DOHH2 (cell line): ENCODE data around the gene MAP2K3.

Source experiments
- H3F3A ChIP-seq: fragments of 200-600 bp; sonication (generic), shearing (Covaris generic); 2 replicates; pipeline ENCODE4 v1.6.0; 2016; ENCODE audit warnings: antibody characterized with exemption, mild to moderate bottlenecking; ENCODE audit not compliant: control insufficient read depth, insufficient read depth
- H3K27ac ChIP-seq: fragments of 200-600 bp; sonication (generic); 2 replicates; pipeline ENCODE4 v1.5.1; 2014; ENCODE audit warnings: low read depth, mild to moderate bottlenecking, low read length, moderate library complexity
- H3K27me3 ChIP-seq: fragments of 200-600 bp; sonication (generic); 2 replicates; pipeline ENCODE4 v1.6.1; 2014; ENCODE audit warnings: mild to moderate bottlenecking, low read length, mixed read lengths; ENCODE audit not compliant: control insufficient read depth
- H3K36me3 ChIP-seq: fragments of 200-600 bp; sonication (generic); 2 replicates; pipeline ENCODE4 v1.6.1; 2014; ENCODE audit warnings: mild to moderate bottlenecking, low read length, moderate library complexity, mixed read lengths; ENCODE audit not compliant: control insufficient read depth
- H3K4me1 ChIP-seq: fragments of 200-600 bp; sonication (generic); 2 replicates; pipeline ENCODE4 v1.6.1; 2014; ENCODE audit warnings: mild to moderate bottlenecking, low read length, mixed read lengths; ENCODE audit not compliant: control insufficient read depth
- H3K4me2 ChIP-seq: fragments of 200-600 bp; sonication (generic); 2 replicates; pipeline ENCODE4 v1.6.0; 2014; ENCODE audit warnings: mild to moderate bottlenecking, low read length, moderate library complexity
- H3K4me3 ChIP-seq: fragments of 200-600 bp; sonication (generic); 2 replicates; pipeline ENCODE4 v1.5.1; 2014; ENCODE audit warnings: mild to moderate bottlenecking, low read length, mixed read lengths
- H3K79me2 ChIP-seq: fragments of 200-600 bp; sonication (generic); 2 replicates; pipeline ENCODE4 v1.6.1; 2014; ENCODE audit warnings: mild to moderate bottlenecking, low read length, mixed read lengths; ENCODE audit not compliant: control insufficient read depth
- H3K9me2 ChIP-seq: fragments of 200-600 bp; sonication (generic); replicated peaks from 2 replicates; pipeline ENCODE4 v1.6.1; 2014; ENCODE audit warnings: mild to moderate bottlenecking, low read length, mixed read lengths; ENCODE audit not compliant: control insufficient read depth
- H3K9me3 ChIP-seq: fragments of 200-600 bp; sonication (generic); 2 replicates; pipeline ENCODE4 v1.6.1; 2014; ENCODE audit warnings: antibody characterized with exemption, low read length, mixed read lengths; ENCODE audit not compliant: control insufficient read depth, insufficient read depth
- H4K20me1 ChIP-seq: fragments of 200-600 bp; sonication (generic); 2 replicates; pipeline ENCODE4 v1.6.0; 2014; ENCODE audit warnings: low read depth, mild to moderate bottlenecking, antibody characterized with exemption, low read length, moderate library complexity; ENCODE audit not compliant: control insufficient read depth, insufficient read depth
- EZH2phosphoT487 ChIP-seq: fragments of 200-600 bp; sonication (generic); IDR thresholded peaks from 2 replicates; pipeline ENCODE4 v1.6.1; 2017; ENCODE audit warnings: borderline replicate concordance, mild to moderate bottlenecking, antibody characterized with exemption, low read length, moderate library complexity, mixed read lengths
- TF ChIP-seq, protein P1 (sequence below): fragments of 200-600 bp; sonication (generic); IDR thresholded peaks from one replicate; pipeline ENCODE4 v1.5.1; 2014; ENCODE audit warnings: antibody characterized with exemption, mild to moderate bottlenecking, low read depth, low read length; ENCODE audit not compliant: poor library complexity, severe bottlenecking

Gene MAP2K3

DNA sequence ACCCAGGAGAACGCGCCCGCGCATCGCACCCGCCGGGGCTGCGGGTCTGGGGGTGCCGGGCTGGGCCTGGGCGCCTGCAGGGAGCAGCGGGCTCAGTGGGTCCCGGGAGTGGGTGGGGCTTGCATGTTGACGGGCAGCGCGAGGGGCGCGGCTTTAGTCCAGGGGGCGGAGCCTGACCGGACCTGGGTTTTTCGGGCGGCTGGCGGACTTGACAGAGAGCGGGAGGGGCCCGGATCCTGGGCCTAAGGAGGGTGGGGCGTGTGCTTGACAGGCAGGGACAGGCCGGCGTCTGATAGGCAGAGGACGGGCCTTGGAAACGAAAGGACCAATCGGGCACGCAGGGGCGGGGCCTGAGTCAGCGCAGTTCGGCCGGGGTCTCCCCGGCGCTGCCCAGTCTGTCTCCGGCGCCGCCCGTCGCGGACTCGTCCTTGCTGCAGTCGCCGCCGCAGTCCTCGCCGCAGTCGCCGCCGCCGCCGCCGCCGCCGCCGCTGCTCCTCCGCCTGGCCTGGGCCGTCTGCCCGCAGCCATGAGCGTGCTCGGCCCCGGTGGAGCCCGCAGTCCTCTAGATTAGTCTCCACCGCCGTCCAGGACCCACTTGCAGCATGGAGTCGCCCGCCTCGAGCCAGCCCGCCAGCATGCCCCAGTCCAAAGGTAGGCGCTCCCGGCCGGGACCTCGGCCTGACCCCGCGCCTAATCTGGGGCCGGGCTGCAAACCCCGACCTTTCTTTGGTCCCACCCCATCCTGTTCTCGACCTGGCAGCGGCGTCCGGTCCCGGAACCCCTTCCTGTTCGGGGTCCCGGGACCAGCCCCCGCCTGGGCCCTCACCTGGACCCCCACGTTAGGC lies at the start of gene MAP2K3:
TSS of gene MAP2K3 (plus strand) at position 393 of the 845 bp plus-strand sequence. CDS start at position 603, 210 bp downstream.
- Histone ChIP-seq H3K27me3 (no peaks in the 10 kb centered on the region; the same call in 1 of the 2 replicates), H3K9me3 (no peaks in the 10 kb centered on the region), H3K27ac (peak within 1 kb of the TSS; percentile 90), H3K4me1 (peaks cover 50% of the 10 kb centered on the region), H3K79me2 (peaks cover 45% of the 10 kb centered on the region), H3K4me2 (peak within 1 kb of the TSS; percentile 100), H3K36me3 (0 out of 2 replicates have a peak, but pooled peaks cover 4% of the 10 kb centered on the region), H3K9me2 (no peaks in the 10 kb centered on the region), H3K4me3 (peak within 1 kb of the TSS; percentile 92), H4K20me1 (no peaks in the 10 kb centered on the region), H3F3A (peaks cover 20% of the 10 kb centered on the region)
- no peak for TF ChIP-seq EZH2phosphoT487
- TF ChIP-seq, protein P1, sequence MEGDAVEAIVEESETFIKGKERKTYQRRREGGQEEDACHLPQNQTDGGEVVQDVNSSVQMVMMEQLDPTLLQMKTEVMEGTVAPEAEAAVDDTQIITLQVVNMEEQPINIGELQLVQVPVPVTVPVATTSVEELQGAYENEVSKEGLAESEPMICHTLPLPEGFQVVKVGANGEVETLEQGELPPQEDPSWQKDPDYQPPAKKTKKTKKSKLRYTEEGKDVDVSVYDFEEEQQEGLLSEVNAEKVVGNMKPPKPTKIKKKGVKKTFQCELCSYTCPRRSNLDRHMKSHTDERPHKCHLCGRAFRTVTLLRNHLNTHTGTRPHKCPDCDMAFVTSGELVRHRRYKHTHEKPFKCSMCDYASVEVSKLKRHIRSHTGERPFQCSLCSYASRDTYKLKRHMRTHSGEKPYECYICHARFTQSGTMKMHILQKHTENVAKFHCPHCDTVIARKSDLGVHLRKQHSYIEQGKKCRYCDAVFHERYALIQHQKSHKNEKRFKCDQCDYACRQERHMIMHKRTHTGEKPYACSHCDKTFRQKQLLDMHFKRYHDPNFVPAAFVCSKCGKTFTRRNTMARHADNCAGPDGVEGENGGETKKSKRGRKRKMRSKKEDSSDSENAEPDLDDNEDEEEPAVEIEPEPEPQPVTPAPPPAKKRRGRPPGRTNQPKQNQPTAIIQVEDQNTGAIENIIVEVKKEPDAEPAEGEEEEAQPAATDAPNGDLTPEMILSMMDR, result no peak

DNA sequence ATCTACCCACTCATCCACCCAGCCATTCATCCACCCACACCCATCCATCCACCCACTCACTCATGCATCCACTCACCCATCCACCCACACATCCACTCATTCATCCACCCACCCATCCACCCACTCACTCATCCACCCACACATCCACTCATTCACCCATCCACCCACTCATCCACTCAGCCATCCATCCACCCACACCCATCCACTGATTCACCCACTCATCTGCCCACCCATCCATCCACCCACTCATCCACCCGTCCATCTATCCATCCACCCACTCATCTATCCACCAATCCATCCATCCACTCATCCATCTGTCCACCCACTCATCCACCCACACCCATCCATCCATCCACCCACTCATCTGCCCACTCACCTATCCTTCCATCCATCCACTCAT lies 48.6 kb upstream of the MAP2K3 start:
- H4K20me1 ChIP-seq, result no peaks in the 10 kb centered on the region
- no peak for TF ChIP-seq EZH2phosphoT487
- TF ChIP-seq, protein P1, result no peak
- peaks cover 4% of the 10 kb centered on the region; the same call in 1 of the 2 replicates for H3K27me3 ChIP-seq
- H3F3A ChIP-seq, result no peaks in the 10 kb centered on the region
- H3K9me3 ChIP-seq, result no peaks in the 10 kb centered on the region
- no peaks in the 10 kb centered on the region for H3K9me2 ChIP-seq
- H3K79me2 ChIP-seq, result no peaks in the 10 kb centered on the region
- H3K4me2 ChIP-seq, result no peak overlapping the region
- no peaks in the 10 kb centered on the region for H3K4me1 ChIP-seq
- no peak overlapping the region for H3K4me3 ChIP-seq
- no peaks in the 10 kb centered on the region for H3K36me3 ChIP-seq
- no peak overlapping the region for H3K27ac ChIP-seq

DNA sequence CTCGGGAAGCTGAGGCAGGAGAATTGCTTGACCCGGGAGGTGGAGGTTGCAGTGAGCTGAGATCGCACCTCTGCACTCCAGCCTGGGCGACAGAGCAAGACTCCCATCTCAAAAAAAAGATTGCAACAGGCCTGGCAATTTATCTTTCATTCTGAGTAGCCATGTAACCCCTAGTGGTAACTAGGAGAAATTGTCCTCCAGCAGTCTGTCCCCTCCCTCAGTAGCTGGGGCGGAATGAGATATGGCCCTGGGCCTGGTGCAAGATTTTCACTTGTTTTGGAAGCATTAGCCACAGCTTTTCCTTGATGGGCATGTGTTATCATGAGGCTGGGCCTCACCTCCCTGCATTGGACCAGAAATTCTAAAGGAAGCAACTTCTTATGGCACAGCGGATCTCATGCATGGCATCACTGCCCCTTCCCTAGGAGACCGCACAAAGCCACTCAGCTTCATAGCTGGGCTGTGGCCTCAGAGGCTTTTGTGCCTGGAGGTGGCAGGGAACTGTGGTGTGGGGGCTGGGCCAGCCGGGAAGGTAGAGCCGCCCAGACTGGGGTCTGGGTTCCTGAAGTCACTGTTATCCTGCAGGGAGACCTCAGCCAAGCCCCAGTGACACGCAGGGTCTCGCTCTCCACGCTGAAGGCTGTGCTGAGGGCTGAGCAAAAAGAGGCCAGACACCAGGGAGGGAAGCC lies 44.7 kb upstream of the MAP2K3 start:
- Histone ChIP-seq H3K27me3 (peaks cover 4% of the 10 kb centered on the region; the same call in 1 of the 2 replicates), H3K4me3 (no peak overlapping the region), H3K4me1 (no peaks in the 10 kb centered on the region), H3K9me3 (no peaks in the 10 kb centered on the region), H3K9me2 (no peaks in the 10 kb centered on the region), H3K27ac (no peak overlapping the region), H3K4me2 (no peak overlapping the region), H3K79me2 (no peaks in the 10 kb centered on the region), H4K20me1 (no peaks in the 10 kb centered on the region), H3K36me3 (no peaks in the 10 kb centered on the region), H3F3A (no peaks in the 10 kb centered on the region)
- TF ChIP-seq, protein P1, result peak; percentile 52
- TF ChIP-seq EZH2phosphoT487, result no peak
